ENCODE data around the gene RREB1.

RREB1 gene

DNA sequence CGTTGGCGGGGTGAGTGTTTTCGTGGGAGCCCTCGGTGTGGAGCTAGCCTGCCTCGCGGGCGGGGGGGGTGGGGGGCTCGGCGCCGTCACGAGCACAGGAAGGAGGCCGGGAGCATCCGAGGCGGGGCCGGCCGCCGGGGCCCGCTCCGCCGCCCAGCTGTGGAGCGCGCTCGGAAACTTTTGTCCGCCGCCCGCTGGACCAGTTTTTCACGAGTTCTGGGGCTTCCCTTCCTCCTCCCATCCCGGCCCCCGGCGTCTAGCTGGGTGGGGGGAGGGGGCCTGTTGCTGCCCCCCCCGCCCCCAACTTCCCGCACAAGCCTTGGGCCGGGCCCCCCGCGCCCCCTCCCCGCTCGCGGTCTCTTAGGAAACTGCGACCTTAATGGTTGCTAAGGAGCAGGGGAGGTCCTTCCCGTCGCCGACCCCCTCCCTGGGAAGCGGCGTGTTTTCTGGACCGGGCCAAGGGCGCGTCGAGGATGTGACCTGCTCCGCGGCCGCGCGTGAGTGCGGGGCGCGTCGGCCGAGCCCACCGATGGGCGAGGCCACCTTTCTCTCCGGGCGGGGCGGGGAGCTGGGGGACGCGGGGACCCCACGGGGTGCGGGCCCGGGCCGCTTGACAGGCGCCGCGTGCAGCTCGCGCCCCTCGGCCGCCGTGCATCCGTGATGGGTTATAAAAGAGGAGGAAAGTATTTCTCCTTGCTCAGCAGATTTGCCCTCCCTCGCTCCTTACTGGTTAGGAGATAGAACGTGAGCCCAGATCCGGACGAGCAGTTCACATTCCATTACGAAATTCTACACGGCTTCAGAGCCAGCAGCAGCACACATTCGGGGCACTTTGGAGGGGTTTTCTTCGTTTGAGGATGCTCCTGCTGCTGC lies 1.4 kb downstream of the RREB1 start:
- Histone ChIP-seq H3K4me3 (replicated peaks; ENCODE audit: low read depth, low read length) (peak overlapping the region; percentile 95), H3K27me3 (replicated peaks; ENCODE audit: control insufficient read depth, insufficient read depth, low read length) (no peaks in the 10 kb centered on the region), H3K36me3 (ENCODE audit: control insufficient read depth, insufficient read depth, low read length) (no peaks in the 10 kb centered on the region)
- DNase-seq (ENCODE audit: extremely low read depth, insufficient read length), result peak; percentile 60
- TF ChIP-seq, protein P1, sequence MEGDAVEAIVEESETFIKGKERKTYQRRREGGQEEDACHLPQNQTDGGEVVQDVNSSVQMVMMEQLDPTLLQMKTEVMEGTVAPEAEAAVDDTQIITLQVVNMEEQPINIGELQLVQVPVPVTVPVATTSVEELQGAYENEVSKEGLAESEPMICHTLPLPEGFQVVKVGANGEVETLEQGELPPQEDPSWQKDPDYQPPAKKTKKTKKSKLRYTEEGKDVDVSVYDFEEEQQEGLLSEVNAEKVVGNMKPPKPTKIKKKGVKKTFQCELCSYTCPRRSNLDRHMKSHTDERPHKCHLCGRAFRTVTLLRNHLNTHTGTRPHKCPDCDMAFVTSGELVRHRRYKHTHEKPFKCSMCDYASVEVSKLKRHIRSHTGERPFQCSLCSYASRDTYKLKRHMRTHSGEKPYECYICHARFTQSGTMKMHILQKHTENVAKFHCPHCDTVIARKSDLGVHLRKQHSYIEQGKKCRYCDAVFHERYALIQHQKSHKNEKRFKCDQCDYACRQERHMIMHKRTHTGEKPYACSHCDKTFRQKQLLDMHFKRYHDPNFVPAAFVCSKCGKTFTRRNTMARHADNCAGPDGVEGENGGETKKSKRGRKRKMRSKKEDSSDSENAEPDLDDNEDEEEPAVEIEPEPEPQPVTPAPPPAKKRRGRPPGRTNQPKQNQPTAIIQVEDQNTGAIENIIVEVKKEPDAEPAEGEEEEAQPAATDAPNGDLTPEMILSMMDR (IDR thresholded peaks at IDR 0.05; ENCODE audit: insufficient read depth, low read length, poor library complexity, severe bottlenecking), result no peak

DNA sequence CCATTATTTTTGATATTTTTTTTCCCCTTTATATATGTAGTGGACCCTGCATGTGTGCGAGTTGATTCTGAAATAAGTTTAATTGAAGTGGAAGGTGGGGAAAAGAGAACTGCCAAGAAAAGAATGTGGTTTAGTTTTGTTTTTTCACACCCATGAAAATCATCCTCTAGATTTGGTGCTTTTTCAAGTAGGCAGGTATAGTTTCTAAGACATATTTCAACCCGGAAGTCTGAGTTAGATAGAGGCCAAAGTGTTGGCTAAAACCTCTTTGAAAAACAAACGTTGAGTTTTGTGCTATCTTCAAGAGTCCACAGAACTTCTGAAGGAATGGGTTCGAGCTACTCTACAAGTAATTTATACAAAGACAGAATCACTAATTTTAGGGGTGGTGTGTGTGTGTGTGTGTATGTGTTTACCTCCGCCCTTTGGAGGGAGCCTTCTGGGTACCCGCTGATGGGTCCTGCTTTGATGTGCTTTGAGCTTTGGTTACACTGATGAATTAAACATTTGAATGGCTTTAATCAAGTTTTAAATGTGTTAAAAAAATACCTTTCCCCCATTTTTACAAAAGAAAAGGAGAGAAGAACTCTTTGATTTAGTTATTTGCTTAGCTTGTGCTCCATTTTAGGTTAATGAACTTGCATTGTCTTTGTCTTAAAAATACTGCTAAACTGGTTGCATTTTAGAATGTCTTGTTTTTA lies 2.5 kb downstream of the RREB1 start:
- Histone ChIP-seq H3K27me3 (replicated peaks; ENCODE audit: control insufficient read depth, insufficient read depth, low read length) (no peaks in the 10 kb centered on the region), H3K36me3 (ENCODE audit: control insufficient read depth, insufficient read depth, low read length) (no peaks in the 10 kb centered on the region), H3K4me3 (replicated peaks; ENCODE audit: low read depth, low read length) (peak overlapping the region; percentile 95)
- TF ChIP-seq, protein P1 (IDR thresholded peaks at IDR 0.05; ENCODE audit: insufficient read depth, low read length, poor library complexity, severe bottlenecking), result no peak
- no peak for DNase-seq (ENCODE audit: extremely low read depth, insufficient read length)

- Histone ChIP-seq H3K36me3 (ENCODE audit: control insufficient read depth, insufficient read depth, low read length) (no peaks in the 10 kb centered on the region), H3K27me3 (replicated peaks; ENCODE audit: control insufficient read depth, insufficient read depth, low read length) (no peaks in the 10 kb centered on the region), H3K4me3 (replicated peaks; ENCODE audit: low read depth, low read length) (peak overlapping the region; percentile 95)
- TF ChIP-seq, protein P1 (IDR thresholded peaks at IDR 0.05; ENCODE audit: insufficient read depth, low read length, poor library complexity, severe bottlenecking), result no peak
- DNase-seq (ENCODE audit: extremely low read depth, insufficient read length), result no peak
These were observed 3.4 kb downstream of the RREB1 start for GRCh38 chr6:7111095-7111690.

- no peak for DNase-seq (ENCODE audit: extremely low read depth, insufficient read length)
- Histone ChIP-seq H3K4me3 (replicated peaks; ENCODE audit: low read depth, low read length) (peak overlapping the region; percentile 42), H3K27me3 (replicated peaks; ENCODE audit: control insufficient read depth, insufficient read depth, low read length) (no peaks in the 10 kb centered on the region), H3K36me3 (ENCODE audit: control insufficient read depth, insufficient read depth, low read length) (no peaks in the 10 kb centered on the region)
- TF ChIP-seq, protein P1 (IDR thresholded peaks at IDR 0.05; ENCODE audit: insufficient read depth, low read length, poor library complexity, severe bottlenecking), result no peak
These were observed 4.4 kb downstream of the RREB1 start for GRCh38 chr6:7112171-7112570.

DNA sequence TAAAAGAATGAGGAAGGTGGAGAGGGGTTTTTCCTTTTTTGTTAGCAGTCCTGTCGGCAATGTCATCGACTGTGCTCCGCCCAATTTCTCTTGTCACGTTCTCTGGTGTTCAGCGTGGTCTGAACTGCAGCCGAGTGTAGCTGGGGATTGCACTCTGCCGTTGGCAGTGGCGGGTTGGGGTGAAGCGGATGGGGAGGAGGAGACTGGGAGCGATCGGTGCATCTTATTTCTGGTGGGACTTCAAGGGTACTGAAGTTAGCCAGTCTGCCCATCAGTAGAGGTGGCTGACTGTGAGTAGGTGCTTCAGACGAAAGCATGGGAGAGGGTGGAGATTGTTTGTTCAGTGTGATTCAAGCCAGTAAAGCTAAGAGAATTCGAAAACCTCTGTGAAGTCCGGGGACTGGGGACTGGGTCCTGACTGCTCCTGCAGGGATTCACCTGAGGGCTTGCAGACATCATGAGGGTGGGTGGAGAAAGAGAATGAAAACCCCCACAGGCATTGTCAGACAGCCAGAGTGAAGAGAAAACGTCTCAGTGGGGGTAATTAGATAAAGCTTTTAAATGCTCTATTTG lies 5.1 kb downstream of the RREB1 start:
- no peaks in the 10 kb centered on the region for H3K27me3 ChIP-seq (replicated peaks; ENCODE audit: control insufficient read depth, insufficient read depth, low read length)
- peak; percentile 51 for DNase-seq (ENCODE audit: extremely low read depth, insufficient read length)
- H3K36me3 ChIP-seq (ENCODE audit: control insufficient read depth, insufficient read depth, low read length), result no peaks in the 10 kb centered on the region
- H3K4me3 ChIP-seq (replicated peaks; ENCODE audit: low read depth, low read length), result peak overlapping the region; percentile 42
- TF ChIP-seq, protein P1 (IDR thresholded peaks at IDR 0.05; ENCODE audit: insufficient read depth, low read length, poor library complexity, severe bottlenecking), result no peak
